B cell (primary cell): ENCODE data around the gene RFX4.

Experiments used
- CTCF ChIP-seq: fragments of 200-600 bp; IDR thresholded peaks from one replicate; pipeline ENCODE4 v1.8.0; 2022; ENCODE audit warnings: antibody characterized with exemption, mild to moderate bottlenecking
- EZH2 ChIP-seq: IDR thresholded peaks from 2 replicates; pipeline ENCODE4 v1.6.1; 2012; ENCODE audit warnings: borderline replicate concordance, low read depth, mild to moderate bottlenecking, moderate library complexity, low read length; ENCODE audit not compliant: insufficient read depth, poor library complexity, severe bottlenecking

DNA sequence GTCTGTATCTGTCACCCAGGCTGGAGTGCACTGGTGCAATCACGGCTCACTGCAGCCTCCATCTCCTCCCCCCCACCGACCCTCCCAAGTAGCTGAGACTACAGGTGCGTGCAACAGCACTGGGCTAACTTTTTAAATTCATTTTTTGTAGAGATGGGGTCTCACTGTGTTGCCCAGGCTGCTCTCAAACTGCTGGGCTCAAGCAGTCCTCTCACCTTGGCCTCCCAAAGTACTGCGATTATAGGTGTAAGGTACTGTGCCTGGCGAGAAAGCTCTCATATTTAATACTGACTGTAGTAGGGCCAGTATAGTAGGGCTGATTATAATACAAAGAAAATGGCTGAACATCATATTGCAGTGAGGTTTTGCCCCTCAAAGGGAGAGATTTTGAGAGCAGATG is 194.1 kb downstream of the RFX4 start:
- TF ChIP-seq CTCF (no peak), EZH2 (no peak)
